PC-3 (cell line): ENCODE data around the gene DNAJC5. TPM values are rescaled to one million over a fixed set of nuclear protein-coding genes. Genes with fewer than 3 reads are reported as not detected.

ENCODE experiments used
- ATAC-seq: fragments of 200-7000 bp; cut with Tn5 transposase; 2 replicates; pipeline ENCODE4 v1.9.1; 2020; ENCODE audit warnings: mild to moderate bottlenecking, moderate library complexity
- BruUV-seq: library from RNA; stranded (reverse); fragments of 400-500 nt; replicated peaks from 2 replicates; lab custom pipeline; 2021; lab: Mats Ljungman, UMichigan
- CTCF ChIA-PET: fragments of 300-600 bp; sonication (Branson Sonifier 250); formaldehyde crosslinking; loops from one replicate; lab custom pipeline; 2022; ENCODE audit warnings: antibody characterized with exemption; lab: Charles Lee
- POLR2A ChIA-PET: fragments of 300-600 bp; sonication (Branson Sonifier 250); formaldehyde crosslinking; loops from one replicate; lab custom pipeline; 2022; ENCODE audit warnings: antibody characterized with exemption; ENCODE audit not compliant: unreplicated experiment; lab: Charles Lee
- DNase-seq: peaks from one replicate; pipeline ENCODE4 v3.0.0-alpha.2; 2015
- H2AFZ ChIP-seq: fragments of 300-600 bp; sonication (generic); 2 replicates; pipeline ENCODE4 v1.6.0; 2016; ENCODE audit warnings: antibody characterized with exemption, low read length
- H3F3A ChIP-seq: fragments of 300-600 bp; sonication (generic); one replicate; pipeline ENCODE4 v1.6.0; 2017; ENCODE audit warnings: antibody characterized with exemption, low read length, control low read depth, mild to moderate bottlenecking; ENCODE audit not compliant: unreplicated experiment
- H3K27ac ChIP-seq: fragments of 300-600 bp; sonication (generic); 2 replicates; pipeline ENCODE4 v1.5.1; 2016; ENCODE audit warnings: mild to moderate bottlenecking, low read length
- H3K27me3 ChIP-seq: fragments of 300-600 bp; sonication (generic); 2 replicates; pipeline ENCODE4 v1.6.1; 2016; ENCODE audit warnings: low read length, mixed read lengths
- H3K36me3 ChIP-seq: fragments of 300-600 bp; sonication (generic); 2 replicates; pipeline ENCODE4 v1.6.1; 2016; ENCODE audit warnings: low read depth, mixed run types, low read length, mixed read lengths
- H3K4me1 ChIP-seq: fragments of 300-600 bp; sonication (generic); 2 replicates; pipeline ENCODE4 v1.5.1; 2016; ENCODE audit warnings: low read length; ENCODE audit not compliant: insufficient read depth
- H3K4me2 ChIP-seq: fragments of 300-600 bp; sonication (generic); 2 replicates; pipeline ENCODE4 v1.6.0; 2016; ENCODE audit warnings: low read length
- H3K4me3 ChIP-seq: fragments of 300-600 bp; sonication (generic); 2 replicates; pipeline ENCODE4 v1.5.1; 2016; ENCODE audit warnings: mild to moderate bottlenecking, low read length, mixed read lengths
- H3K79me2 ChIP-seq: fragments of 300-600 bp; sonication (generic); 2 replicates; pipeline ENCODE4 v1.6.1; 2017; ENCODE audit warnings: low read length, mixed read lengths
- H3K9ac ChIP-seq: fragments of 300-600 bp; sonication (generic); 2 replicates; pipeline ENCODE4 v1.6.0; 2016; ENCODE audit warnings: mild to moderate bottlenecking, low read length
- H3K9me2 ChIP-seq: fragments of 300-600 bp; sonication (generic); replicated peaks from 2 replicates; pipeline ENCODE4 v1.6.1; 2016; ENCODE audit warnings: mixed run types, low read length, mixed read lengths
- H3K9me3 ChIP-seq: fragments of 300-600 bp; sonication (generic); 2 replicates; pipeline ENCODE4 v1.6.1; 2016; ENCODE audit warnings: low read length, mixed read lengths
- H4K20me1 ChIP-seq: fragments of 300-600 bp; sonication (generic); 2 replicates; pipeline ENCODE4 v1.6.1; 2016; ENCODE audit warnings: low read length, mixed read lengths
- EZH2 ChIP-seq: fragments of 300-600 bp; sonication (generic); IDR thresholded peaks from one replicate; pipeline ENCODE4 v1.6.1; 2017; ENCODE audit warnings: antibody characterized with exemption, mild to moderate bottlenecking, low read length; ENCODE audit not compliant: unreplicated experiment
- EZH2phosphoT487 ChIP-seq: fragments of 300-600 bp; sonication (generic); IDR thresholded peaks from 2 replicates; pipeline ENCODE4 v1.6.1; 2018; ENCODE audit warnings: mild to moderate bottlenecking, antibody characterized with exemption, low read length, borderline replicate concordance
- intact Hi-C: fragments of 100-400 bp; cut with micrococcal nuclease; formaldehyde crosslinking; loops from 2 replicates; pipeline ENCODE4 v1.9.0; 2023
- total RNA-seq: library from RNA; depleted of rRNA; stranded (reverse); fragments of >200 nt; gene quantifications from 2 replicates; pipeline ENCODE4 v1.2.3, GENCODE V29; 2014
- TF ChIP-seq, protein P1 (sequence below): fragments of 300-600 bp; sonication (generic); conservative IDR thresholded peaks from 2 replicates; pipeline ENCODE4 v1.5.1; 2017; ENCODE audit warnings: antibody characterized with exemption, low read depth, mild to moderate bottlenecking, low read length

The DNAJC5 gene
- total RNA-seq, 1 experiment from 2014 or later = 73.7 TPM

DNA sequence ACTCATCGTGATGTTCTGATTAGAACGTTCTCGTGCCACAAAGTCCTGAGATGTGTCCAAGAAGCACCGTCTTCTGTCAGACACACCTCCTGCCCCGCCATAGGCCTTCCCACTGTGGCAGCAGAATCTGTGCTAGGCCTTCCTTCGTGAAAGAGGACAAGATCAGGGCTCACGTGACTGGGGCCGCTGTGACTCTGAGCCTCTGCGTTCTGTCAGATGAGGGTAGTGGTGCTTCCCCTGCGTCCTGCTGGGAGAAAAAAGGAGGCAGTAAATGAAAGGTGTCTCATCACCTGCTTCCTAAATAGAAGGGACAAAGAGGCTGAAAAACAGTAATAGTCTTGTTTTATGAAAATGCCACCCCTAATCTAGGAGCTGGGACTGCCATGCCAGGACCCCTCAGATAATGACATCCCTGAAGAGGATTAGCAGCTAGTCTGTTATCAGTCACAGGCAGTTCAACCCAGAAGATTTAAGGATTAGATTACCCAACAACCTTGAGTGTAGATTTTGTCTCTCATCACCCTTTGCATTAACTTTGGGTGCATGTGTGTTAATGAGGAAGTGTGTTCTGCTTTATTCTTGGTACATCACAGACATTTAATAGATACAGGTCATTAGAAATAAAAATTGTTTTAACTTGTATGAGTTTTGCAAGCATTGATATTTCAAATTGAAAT lies 4.1 kb downstream of the DNAJC5 start:
- intact Hi-C loops = no loop called here

GRCh38 chr20:63900413-63900812 lies 5.5 kb downstream of the DNAJC5 start:
- Histone ChIP-seq H3K9me3 (no peaks in the 10 kb centered on the region), H3K27me3 (no peaks in the 10 kb centered on the region), H4K20me1 (peaks cover 26% of the 10 kb centered on the region), H2AFZ (no peak overlapping the region), H3K4me3 (no peak overlapping the region), H3K27ac (no peak overlapping the region), H3F3A (no peaks in the 10 kb centered on the region), H3K36me3 (0 out of 2 replicates have a peak, but pooled peaks cover 5% of the 10 kb centered on the region), H3K4me1 (peaks cover 31% of the 10 kb centered on the region), H3K79me2 (peaks cover 100% of the 10 kb centered on the region), H3K9ac (no peak overlapping the region), H3K9me2 (no peaks in the 10 kb centered on the region), H3K4me2 (no peak overlapping the region)
- TF ChIP-seq, protein P1, sequence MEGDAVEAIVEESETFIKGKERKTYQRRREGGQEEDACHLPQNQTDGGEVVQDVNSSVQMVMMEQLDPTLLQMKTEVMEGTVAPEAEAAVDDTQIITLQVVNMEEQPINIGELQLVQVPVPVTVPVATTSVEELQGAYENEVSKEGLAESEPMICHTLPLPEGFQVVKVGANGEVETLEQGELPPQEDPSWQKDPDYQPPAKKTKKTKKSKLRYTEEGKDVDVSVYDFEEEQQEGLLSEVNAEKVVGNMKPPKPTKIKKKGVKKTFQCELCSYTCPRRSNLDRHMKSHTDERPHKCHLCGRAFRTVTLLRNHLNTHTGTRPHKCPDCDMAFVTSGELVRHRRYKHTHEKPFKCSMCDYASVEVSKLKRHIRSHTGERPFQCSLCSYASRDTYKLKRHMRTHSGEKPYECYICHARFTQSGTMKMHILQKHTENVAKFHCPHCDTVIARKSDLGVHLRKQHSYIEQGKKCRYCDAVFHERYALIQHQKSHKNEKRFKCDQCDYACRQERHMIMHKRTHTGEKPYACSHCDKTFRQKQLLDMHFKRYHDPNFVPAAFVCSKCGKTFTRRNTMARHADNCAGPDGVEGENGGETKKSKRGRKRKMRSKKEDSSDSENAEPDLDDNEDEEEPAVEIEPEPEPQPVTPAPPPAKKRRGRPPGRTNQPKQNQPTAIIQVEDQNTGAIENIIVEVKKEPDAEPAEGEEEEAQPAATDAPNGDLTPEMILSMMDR = no peak
- no peak for TF ChIP-seq EZH2phosphoT487
- no peak for TF ChIP-seq EZH2
- intact Hi-C loops = no loop called here
- ChIA-PET CTCF (no interaction called here), POLR2A (no interaction called here)
- BruUV-seq = no TSS peak
- ATAC-seq = no peak
- no peak for DNase-seq

More for the DNA sequence above, 4.1 kb downstream of the DNAJC5 start:
- H3K9me2 ChIP-seq = no peaks in the 10 kb centered on the region
- DNase-seq (no peak), ATAC-seq (no peak)
- H3K9ac ChIP-seq = no peak overlapping the region
- no peaks in the 10 kb centered on the region for H3K27me3 ChIP-seq
- 0 out of 2 replicates have a peak, but pooled peaks cover 2% of the 10 kb centered on the region for H3K36me3 ChIP-seq
- peaks cover 86% of the 10 kb centered on the region for H3K79me2 ChIP-seq
- no peak for TF ChIP-seq EZH2
- H3K4me1 ChIP-seq = peaks cover 31% of the 10 kb centered on the region
- H3K9me3 ChIP-seq = no peaks in the 10 kb centered on the region
- POLR2A ChIA-PET = no interaction called here
- CTCF ChIA-PET = no interaction called here
- H2AFZ ChIP-seq = no peak overlapping the region
- H4K20me1 ChIP-seq = peaks cover 22% of the 10 kb centered on the region
- peaks cover 2% of the 10 kb centered on the region for H3F3A ChIP-seq
- no peak overlapping the region for H3K27ac ChIP-seq
- H3K4me2 ChIP-seq = no peak overlapping the region
- BruUV-seq = no TSS peak
- H3K4me3 ChIP-seq = no peak overlapping the region

- no peaks in the 10 kb centered on the region for H3K27me3 ChIP-seq
- POLR2A ChIA-PET = no interaction called here
- H3K36me3 ChIP-seq = 0 out of 2 replicates have a peak, but pooled peaks cover 3% of the 10 kb centered on the region
- CTCF ChIA-PET = no interaction called here
- H2AFZ ChIP-seq = no peak overlapping the region
- no peak for ATAC-seq
- no peak overlapping the region for H3K9ac ChIP-seq
- H3K27ac ChIP-seq = no peak overlapping the region
- intact Hi-C loops = no loop called here
- TF ChIP-seq EZH2 (no peak), EZH2phosphoT487 (no peak)
- TF ChIP-seq, protein P1 = no peak
- no peaks in the 10 kb centered on the region for H3K9me3 ChIP-seq
- H3K4me1 ChIP-seq = peaks cover 16% of the 10 kb centered on the region
- peaks cover 8% of the 10 kb centered on the region for H4K20me1 ChIP-seq
- no peak overlapping the region for H3K4me3 ChIP-seq
- H3F3A ChIP-seq = no peaks in the 10 kb centered on the region
- H3K4me2 ChIP-seq = no peak overlapping the region
- DNase-seq = no peak
- no peaks in the 10 kb centered on the region for H3K9me2 ChIP-seq
- no TSS peak for BruUV-seq
- H3K79me2 ChIP-seq = peaks cover 99% of the 10 kb centered on the region
Measured at GRCh38 chr20:63903796-63904561, 9.1 kb downstream of the DNAJC5 start.
